HG02588 (cell line): ENCODE data around the gene WFIKKN2.

Experiments
- ATAC-seq: cut with Tn5 transposase; IDR thresholded peaks from one replicate; pipeline ENCODE4 v1.9.1; 2021; ENCODE audit warnings: mild to moderate bottlenecking, moderate library complexity; ENCODE audit not compliant: unreplicated experiment

WFIKKN2 gene

GRCh38 chr17:50808413-50808812, 27.0 kb upstream of the WFIKKN2 start:
- no peak for ATAC-seq

GRCh38 chr17:50808888-50809287, 26.5 kb upstream of the WFIKKN2 start:
- no peak for ATAC-seq

GRCh38 chr17:50813583-50813982, 21.8 kb upstream of the WFIKKN2 start:
- no peak for ATAC-seq

GRCh38 chr17:50815400-50815799, 20.0 kb upstream of the WFIKKN2 start:
- ATAC-seq = no peak

GRCh38 chr17:50816271-50816670, 19.1 kb upstream of the WFIKKN2 start:
- no peak for ATAC-seq

GRCh38 chr17:50816771-50817751, 18.3 kb upstream of the WFIKKN2 start:
- no peak for ATAC-seq

- no peak for ATAC-seq
Observed at GRCh38 chr17:50817838-50818237, 17.5 kb upstream of the WFIKKN2 start.

- ATAC-seq = no peak
Observed at GRCh38 chr17:50818261-50818660, 17.1 kb upstream of the WFIKKN2 start.

GRCh38 chr17:50818921-50819657, 16.3 kb upstream of the WFIKKN2 start:
- no peak for ATAC-seq

- ATAC-seq = no peak
Observed at GRCh38 chr17:50820651-50821050, 14.7 kb upstream of the WFIKKN2 start.

- ATAC-seq = no peak
Observed at GRCh38 chr17:50822550-50822949, 12.8 kb upstream of the WFIKKN2 start.

GRCh38 chr17:50824429-50824828, 11.0 kb upstream of the WFIKKN2 start:
- ATAC-seq = no peak

- ATAC-seq = no peak
Observed at GRCh38 chr17:50825188-50825587, 10.2 kb upstream of the WFIKKN2 start.

- peak; percentile 80 for ATAC-seq
Observed at GRCh38 chr17:50828508-50829170, 6.7 kb upstream of the WFIKKN2 start.

- no peak for ATAC-seq
Observed at GRCh38 chr17:50829332-50829731, 6.1 kb upstream of the WFIKKN2 start.

GRCh38 chr17:50830352-50830751, 5.0 kb upstream of the WFIKKN2 start:
- no peak for ATAC-seq

- no peak for ATAC-seq
Observed at GRCh38 chr17:50830994-50831393, 4.4 kb upstream of the WFIKKN2 start.

GRCh38 chr17:50831471-50831928, 3.9 kb upstream of the WFIKKN2 start:
- no peak for ATAC-seq

- no peak for ATAC-seq
Observed at GRCh38 chr17:50832267-50832863, 3.0 kb upstream of the WFIKKN2 start.

GRCh38 chr17:50832864-50833381, 2.5 kb upstream of the WFIKKN2 start:
- no peak for ATAC-seq
